Caki2 (cell line): ENCODE measurements around the gene DERL3. TPM values are rescaled to one million over a fixed set of nuclear protein-coding genes. Genes with fewer than 3 reads are reported as not detected.
"Not testable (repeated sequence)": the region's sequence is repeated elsewhere in the genome, so short reads cannot be mapped to it uniquely, and the experiment has no call there.

Source experiments
- DNase-seq: peaks from one replicate; pipeline ENCODE4 v3.0.0-alpha.2; 2015; ENCODE audit warnings: low read depth
- in situ Hi-C: cut with HindIII; loops from 2 replicates; pipeline ENCODE4 v1.10.0; 2016; ENCODE audit warnings: low sequenced_read_pairs, low pct_unique_long_range_greater_than_20kb, mixed read lengths
- total RNA-seq: library from RNA; depleted of rRNA; stranded (reverse); fragments of >200 nt; shearing (Covaris generic); gene quantifications from 2 replicates; pipeline ENCODE4 v1.2.3, GENCODE V29; 2014; ENCODE audit warnings: low replicate concordance; rRNA removed

DERL3 gene
- total RNA-seq, result 8.9 and 12.5 TPM in 2 replicates

DNA sequence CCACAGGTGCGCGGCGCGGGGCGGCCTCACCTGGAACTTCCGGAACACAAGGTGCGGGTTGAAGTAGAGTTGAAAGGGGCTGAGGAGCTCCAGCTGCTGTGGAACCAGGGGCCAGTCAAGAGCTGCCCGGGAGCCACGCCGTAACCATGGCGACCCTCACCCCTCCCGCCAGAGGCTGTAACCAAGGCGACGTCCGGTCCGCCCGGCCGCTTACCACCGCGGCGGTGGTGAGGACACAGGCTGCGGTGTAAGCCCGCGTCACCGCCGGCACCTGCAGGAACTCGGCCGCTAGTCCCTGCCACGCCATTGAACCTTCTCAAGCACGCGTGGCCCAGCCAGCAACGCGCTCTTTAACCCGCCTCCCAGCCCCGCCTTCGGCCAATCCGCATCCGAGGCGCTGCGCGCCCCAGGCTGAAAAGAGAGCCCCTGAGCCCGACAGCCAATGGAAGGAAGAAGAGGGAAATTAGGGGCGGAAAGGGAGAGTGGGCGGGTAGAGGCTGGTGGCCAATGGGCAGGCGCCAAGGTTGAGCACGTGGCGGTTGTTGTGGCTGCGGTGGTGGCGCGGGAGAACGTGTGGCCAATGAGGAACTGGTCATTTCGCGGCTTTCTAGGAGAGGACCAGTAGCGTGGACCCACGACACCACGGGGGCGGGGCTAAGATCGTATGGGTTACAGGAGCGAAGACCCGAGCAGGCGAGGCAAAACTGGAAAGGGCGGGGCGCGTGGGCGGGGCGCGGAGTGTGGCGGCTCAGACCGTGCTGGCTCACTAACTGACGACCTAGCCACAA is at the start of gene DERL3:
DERL3 (minus strand) TSS at position 326 of the 788 bp plus-strand sequence; CDS start at position 307, 19 bp downstream.
- in situ Hi-C loops, result no loop called here
- DNase-seq, result peak; percentile 100

DNA sequence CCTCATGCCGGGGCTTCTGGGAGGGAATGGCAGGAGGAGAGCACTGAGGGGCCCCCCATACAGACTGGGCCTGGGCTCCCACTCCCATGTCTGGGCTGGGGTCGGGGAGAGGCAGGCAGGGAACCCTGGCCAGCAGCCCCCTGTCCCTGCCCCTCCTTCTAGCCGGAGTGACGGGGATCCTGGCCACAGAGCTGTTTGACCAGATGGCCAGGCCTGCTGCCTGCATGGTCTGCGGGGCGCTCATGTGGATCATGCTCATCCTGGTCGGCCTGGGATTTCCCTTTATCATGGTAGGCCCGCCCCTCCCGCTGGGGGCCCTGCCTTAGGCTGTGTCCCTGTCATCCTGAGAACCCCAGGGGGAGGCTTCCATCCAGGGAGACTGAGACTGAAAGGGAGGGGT is 45.3 kb upstream of the DERL3 start:
- DNase-seq, result no peak
- in situ Hi-C loops, result no loop called here

DNA sequence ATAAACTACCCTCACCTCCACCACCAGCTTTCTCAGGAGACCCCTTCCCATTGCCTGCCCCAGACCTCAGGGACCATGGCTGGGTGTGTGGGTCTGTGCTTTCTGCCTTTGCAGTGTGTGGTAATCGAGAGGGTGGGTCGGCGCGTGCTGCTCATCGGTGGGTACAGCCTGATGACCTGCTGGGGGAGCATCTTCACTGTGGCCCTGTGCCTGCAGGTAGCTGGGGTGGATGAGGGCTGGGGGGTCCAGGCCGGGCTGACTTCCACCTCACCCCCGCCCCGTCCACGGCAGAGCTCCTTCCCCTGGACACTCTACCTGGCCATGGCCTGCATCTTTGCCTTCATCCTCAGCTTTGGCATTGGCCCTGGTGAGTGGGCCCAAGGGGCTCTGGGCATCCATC is 44.9 kb upstream of the DERL3 start:
- in situ Hi-C loops, result no loop called here
- no peak for DNase-seq

DNA sequence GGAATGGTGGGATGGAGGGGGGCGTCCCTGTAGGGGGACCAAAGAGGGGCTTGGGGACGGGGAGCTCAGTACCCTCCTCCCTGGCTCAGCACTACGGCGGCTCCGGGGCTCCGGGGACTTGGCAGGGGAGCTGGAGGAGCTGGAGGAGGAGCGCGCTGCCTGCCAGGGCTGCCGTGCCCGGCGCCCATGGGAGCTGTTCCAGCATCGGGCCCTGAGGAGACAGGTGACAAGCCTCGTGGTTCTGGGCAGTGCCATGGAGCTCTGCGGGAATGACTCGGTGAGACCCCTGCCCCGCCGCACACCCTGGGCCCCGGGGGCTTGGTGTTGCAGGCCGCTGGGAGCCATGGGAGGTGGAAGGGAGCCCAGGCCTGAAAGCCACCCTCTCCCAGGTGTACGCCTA is 43.6 kb upstream of the DERL3 start:
- in situ Hi-C loops, result no loop called here
- no peak for DNase-seq

DNA sequence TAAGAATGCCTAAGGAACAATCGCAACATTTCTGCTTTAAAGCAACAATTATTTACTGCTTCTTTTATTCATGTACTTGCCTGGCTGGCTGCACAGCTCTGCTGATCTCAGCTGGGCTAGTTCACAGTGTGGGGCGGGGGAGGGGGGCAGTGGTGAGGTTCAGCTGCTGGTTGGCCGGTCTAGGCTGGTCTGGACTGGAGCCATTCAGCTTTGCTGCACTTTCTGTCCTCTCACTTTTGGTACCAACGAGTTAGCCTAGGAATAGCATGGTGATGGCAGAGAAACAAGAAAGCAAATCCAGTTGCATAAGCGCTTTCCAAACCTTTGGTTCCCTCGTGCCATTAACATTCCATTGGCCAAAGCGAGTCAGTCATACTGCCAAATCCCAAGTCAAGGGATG is 39.4 kb upstream of the DERL3 start:
- DNase-seq, result no peak
- in situ Hi-C loops, result no loop called here

DNA sequence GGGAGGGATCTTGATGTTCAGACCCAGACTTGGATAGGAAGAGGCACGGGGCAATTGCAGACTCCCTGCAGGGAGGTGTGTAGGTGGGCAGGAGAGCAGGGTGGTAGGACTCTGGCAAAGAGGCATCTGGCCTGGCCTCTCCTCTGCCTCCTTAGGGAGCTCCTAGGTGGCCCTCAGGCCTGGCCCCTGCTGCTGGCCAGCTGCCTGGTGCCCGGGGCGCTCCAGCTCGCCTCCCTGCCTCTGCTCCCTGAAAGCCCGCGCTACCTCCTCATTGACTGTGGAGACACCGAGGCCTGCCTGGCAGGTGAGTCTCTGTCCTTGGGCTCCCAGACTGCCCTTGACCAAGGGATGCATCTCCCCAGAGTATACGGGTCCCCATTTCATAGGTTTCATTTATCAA is 38.8 kb upstream of the DERL3 start:
- in situ Hi-C loops, result no loop called here
- no peak for DNase-seq

DNA sequence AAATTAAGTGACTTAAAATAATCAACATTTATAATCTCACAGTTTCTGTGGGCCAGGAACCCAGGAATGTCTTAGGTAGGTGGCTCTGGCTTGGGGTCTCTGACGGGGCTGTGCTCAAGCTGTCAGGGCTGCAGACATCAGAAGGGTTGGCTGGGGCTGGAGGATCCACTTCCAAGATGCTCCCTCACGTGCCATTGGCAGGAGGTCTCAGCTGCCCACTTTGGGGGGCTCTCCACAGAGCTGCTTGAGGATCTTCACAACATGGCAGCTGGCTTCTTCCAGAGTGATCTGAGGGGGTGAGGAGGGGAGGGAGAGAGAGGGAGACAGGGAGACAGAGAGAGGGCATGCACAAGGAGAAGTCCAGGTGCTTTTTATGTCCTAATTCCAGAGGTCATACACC is 37.0 kb upstream of the DERL3 start:
- no peak for DNase-seq
- in situ Hi-C loops, result no loop called here

DNA sequence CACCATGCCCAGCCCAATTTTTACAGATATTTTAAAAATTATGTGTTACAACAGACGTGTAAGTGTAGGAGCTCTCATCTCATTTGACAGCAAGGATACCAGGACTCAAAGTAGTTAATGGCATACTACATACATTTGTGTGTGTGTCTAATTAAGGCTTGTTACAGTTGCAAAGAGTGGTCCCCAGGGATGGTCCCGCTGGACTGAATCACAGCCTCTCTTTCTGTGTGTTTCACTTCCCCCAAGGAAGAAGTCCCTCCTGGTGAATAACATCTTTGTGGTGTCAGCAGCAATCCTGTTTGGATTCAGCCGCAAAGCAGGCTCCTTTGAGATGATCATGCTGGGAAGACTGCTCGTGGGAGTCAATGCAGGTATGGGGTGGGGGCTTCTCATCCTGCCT is 36.1 kb upstream of the DERL3 start:
- in situ Hi-C loops, result no loop called here

DNA sequence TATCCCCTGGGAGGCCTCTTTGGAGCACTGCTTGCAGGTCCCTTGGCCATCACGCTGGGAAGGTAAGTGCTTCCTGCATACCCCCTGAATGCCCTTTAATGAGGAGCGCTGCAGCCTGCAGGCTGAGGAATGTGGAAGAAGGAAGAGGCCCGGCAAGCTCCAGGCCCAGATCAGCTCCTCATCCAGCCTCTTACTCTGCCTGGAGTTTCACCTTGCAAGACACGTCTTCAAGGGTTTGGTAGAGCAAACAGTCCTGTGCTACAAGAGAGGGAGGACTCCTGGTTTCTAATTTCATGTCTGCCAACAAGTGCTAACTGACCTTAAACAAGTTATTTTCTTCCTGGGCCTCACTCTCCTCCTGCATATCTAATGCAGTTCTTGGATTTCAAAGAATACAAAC is 29.8 kb upstream of the DERL3 start:
- DNase-seq, result no peak
- in situ Hi-C loops, result no loop called here

More for the DNA sequence above, 36.1 kb upstream of the DERL3 start:
- no peak for DNase-seq

DNA sequence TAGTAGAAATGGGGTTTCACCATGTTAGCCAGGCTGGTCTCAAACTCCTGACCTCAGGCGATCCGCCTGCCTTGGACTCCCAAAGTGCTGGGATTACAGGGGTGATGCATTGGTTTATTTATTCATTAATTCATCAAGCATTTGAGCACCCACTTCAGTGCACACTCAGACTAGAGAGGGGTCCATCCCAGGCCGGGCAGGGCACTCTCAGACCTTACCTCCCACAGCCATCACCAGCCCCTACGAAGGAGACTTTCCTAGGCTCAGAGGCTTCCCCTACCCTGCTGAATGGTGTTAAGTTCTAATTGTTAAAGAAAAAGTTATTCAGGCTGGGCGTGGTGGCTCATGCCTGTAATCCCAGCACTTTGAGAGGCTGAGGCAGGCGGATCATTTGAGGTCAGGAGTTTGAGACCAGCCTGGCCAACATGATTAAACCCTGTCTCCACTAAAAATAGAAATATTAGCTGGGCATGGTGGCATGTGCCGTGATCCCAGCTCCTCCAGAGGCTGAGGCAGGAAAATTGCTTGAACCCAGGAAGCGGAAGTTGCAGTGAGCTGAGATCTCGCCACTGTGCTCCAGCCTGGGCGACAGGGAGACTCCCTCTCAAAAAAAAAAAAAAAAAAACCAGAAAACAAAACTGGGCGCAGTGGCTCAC is 25.8 kb upstream of the DERL3 start:
- in situ Hi-C loops, DNase-seq: not testable (repeated sequence)

DNA sequence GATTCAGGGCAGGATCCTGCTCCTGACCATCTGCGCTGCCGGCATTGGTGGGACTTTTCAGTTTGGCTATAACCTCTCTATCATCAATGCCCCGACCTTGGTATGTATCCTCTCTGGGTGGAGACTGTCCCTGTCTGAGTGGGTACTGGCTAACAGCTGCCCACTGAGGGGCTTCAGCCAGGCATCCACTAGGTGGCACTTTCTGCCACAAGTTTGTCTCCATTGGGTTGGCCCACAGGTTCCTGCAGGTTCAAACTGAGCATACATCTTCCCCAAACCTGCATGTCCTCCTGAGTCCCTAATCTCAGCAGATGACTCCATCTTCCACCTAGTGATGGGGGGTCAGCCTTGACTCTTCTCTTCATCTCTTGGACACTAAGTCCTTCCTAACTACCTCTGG is 23.3 kb upstream of the DERL3 start:
- peak; percentile 29 for DNase-seq
- in situ Hi-C loops, result no loop called here

DNA sequence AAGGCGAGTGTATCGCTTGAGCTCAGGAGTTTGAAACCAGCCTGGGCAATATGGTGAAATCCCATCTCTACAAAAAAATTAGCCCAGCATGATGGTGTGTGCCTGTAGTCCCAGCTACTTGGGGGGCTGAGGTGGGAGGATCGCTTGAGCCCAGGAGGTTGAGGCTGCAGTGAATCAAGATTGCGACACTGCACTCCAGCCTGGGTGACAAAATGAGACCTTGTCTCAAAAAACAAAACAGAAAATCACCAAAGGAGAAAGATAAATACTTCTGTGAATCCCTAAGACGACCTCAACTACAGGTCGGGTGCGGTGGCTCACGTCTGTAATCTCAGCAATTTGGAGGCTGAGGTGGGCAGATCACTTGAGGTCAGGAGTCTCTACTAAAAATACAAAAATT is 21.4 kb upstream of the DERL3 start:
- DNase-seq, in situ Hi-C loops: not testable (repeated sequence)

DNA sequence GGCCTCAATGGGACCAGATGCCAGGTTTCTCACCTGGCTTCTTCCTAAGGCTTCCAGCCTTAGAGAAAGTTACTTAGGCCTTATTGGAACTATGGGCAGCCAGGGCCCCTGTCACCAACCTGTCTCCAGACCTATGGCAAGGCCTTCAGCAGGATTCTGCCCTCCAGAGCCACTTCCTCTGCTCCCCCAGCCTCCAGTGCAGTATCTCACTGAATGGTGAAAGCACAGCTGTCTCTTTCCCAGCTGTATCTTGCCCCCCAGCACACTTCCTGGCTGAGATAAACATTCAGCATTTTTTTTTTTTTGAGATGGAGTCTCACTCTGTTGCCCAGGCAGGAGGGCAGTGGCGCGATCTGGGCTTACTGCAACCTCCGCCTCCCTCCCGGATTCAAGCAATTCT is 20.4 kb upstream of the DERL3 start:
- in situ Hi-C loops, result no loop called here
- no peak for DNase-seq

DNA sequence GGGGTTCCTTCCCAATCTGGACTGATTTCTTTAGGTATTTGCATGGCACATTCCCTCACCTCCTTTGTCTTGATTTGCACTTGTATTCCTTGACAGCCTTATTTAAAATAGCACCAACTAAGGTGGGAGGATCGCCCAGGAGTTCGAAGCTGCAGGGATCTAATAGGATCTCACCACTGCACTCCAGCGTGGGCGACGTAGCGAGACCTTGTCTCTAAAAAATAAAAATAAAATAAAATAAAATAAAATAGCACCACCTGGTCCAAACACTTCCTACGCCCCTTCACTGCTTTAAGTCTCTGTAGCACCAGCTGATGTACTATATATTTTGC is 19.6 kb upstream of the DERL3 start:
- in situ Hi-C loops, result no loop called here

DNA sequence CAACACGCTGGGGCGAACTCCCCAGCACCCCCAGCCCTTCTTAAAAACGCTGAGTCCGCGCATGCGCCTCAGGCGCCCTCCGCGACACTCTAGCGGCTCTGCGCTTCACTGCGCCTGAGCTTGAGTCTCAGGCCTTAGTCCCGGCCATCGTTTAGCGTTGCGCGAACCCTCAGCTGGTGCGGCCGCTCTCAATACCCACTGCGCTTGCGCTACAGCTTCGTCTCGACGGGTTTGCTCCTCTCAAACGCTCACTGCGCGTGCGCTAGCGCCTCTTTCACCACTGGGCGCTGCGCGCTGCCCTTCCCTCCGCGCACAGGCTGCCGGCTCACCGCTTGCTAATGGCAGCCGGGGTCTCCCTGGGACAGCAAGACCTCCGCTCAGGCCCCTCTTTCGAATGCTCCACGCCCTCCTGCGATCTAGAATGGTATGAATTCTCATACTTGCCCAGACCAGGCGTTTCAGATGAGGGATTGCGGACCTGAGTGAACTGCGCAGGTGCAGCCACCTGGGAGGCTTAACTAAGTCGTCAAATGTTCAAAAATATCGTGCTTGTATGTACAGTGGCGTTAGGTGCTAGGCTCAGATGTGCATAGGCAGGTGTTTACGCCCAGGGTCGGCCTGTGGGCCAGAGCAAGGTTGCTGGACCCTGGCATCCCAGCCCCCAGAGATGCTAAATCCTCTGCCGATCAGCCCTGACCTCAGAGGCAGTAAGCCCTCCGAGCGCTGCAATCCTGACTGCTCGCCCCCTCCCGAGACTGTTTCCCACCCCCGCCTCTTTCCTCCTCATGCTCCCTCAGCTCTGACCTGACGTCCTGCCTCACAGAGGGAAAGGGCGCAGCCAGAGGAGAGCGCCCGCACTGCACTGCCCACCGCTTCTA is 19.0 kb upstream of the DERL3 start, which contains the start of gene SLC2A11:
SLC2A11 (plus strand) TSS at position 270 of the 878 bp plus-strand sequence; CDS start at position 395, 125 bp downstream.
- DNase-seq, result peak; percentile 92
- in situ Hi-C loops, result no loop called here

More for the DNA sequence above, 19.6 kb upstream of the DERL3 start:
- DNase-seq, result no peak

DNA sequence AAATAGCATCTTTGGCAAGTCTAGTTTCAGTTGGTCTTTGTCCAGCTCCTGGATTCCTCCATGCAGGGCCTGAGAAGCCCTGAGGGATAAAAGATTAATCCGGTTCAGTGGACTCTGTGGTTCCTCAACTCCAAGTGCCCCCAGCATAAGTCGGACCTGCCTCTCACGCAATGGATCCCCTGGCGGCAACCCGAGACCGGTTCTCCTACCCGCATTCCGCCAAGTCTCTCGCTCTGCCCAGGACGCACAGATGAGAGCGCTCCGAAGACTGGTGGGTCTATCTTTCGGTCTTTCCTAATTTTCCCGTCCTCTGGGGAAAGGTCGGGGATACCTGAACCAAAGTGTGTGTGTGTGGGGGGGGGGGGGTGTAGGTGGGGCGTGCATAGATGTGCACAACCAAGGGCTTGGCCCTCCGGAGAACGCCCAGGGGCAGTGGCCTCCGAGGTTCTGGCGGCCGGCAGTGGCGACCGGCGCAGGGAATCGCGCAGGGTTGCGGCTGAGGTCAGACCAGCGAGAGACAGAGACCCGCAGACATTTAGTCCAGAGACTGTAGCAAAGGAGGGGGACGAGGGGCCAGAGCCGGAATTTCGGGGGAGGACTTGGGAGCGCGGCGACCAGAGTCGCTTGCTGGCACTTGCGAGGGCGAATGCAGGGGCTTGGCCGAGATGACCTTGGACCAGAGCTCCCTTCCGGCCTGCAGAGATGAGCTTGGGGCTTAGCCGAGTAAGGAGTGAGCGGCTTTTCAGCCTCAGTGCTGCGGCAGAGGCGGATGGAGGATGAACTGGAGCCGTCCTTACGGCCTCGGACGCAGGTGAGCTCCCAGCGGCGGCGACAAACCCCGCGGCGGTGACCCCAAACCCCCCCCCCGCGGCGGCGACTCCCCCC is 18.2 kb upstream of the DERL3 start:
- peak; percentile 72 for DNase-seq
- in situ Hi-C loops, result no loop called here

DNA sequence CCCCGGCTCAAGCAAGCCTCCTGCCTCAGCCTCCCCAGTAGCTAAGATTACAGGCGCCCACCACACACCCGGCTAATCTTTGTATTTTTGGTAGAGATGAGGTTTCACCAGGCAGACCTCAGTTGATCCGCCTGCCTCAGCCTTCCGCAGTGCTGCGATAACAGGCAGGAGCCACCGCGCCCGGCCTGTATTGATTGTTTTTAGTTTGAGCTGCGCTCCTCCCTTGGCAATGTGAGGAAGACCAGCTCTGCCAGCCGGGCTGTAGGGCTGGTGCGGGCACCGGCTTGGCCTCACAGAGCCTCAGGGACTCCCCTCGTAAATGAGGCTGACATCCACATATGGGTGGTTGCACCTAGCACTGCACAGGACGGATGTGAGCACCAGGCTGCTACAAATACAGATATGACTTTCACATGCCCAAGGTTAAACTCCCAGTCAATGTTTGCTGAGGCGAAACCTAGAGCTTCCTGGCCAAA is 11.4 kb upstream of the DERL3 start:
- DNase-seq, result no peak
- in situ Hi-C loops, result no loop called here
